Posterior cingulate gyrus (tissue), 11 donors: ENCODE data around the gene GALNT9.
"Not testable (repeated sequence)": the region's sequence is repeated elsewhere in the genome, so short reads cannot be mapped to it uniquely, and the experiment has no call there.

Experiments used
- DNase-seq, 10 donors: peaks; one replicate each; pipeline versions ENCODE4 v3.0.0 to v3.0.0-alpha.2; 2020 to 2021; ENCODE audit warnings: mixed read lengths in 3 of 10
- intact Hi-C: fragments of 100-400 bp; cut with DNase I; formaldehyde crosslinking; loops from one replicate; pipeline ENCODE4 v1.15.1; 2023

The GALNT9 gene

GRCh38 chr12:132196873-132197390 lies 132.5 kb downstream of the GALNT9 start:
- intact Hi-C loops = no loop called here
- no peak for DNase-seq

GRCh38 chr12:132196038-132196872 lies 133.1 kb downstream of the GALNT9 start:
- no peak for DNase-seq
- intact Hi-C loops = no loop called here

GRCh38 chr12:132195242-132195641 lies 134.1 kb downstream of the GALNT9 start:
- DNase-seq, intact Hi-C loops: not testable (repeated sequence)

- intact Hi-C loops = no loop called here
- no peak for DNase-seq
Observed at GRCh38 chr12:132194556-132194955, 134.8 kb downstream of the GALNT9 start.

- DNase-seq = no peak
- intact Hi-C loops = no loop called here
Observed at GRCh38 chr12:132194056-132194455, 135.3 kb downstream of the GALNT9 start.

- no peak for DNase-seq
Observed at GRCh38 chr12:132191715-132192553, 137.5 kb downstream of the GALNT9 start.

GRCh38 chr12:132190834-132191500 lies 138.4 kb downstream of the GALNT9 start:
- intact Hi-C loops = no loop called here
- DNase-seq = no peak

More at GRCh38 chr12:132191715-132192553, 137.5 kb downstream of the GALNT9 start:
- intact Hi-C loops = no loop called here

- intact Hi-C loops = no loop called here
- DNase-seq = no peak
Observed at GRCh38 chr12:132190012-132190755, 139.2 kb downstream of the GALNT9 start.

- intact Hi-C loops = no loop called here
- DNase-seq = peak; percentile 34 to 97 (median 80)
Observed at GRCh38 chr12:132189378-132190011, 139.9 kb downstream of the GALNT9 start.

- intact Hi-C loops = no loop called here
- peak in 2 of 10 donors; percentile 64 to 77 for DNase-seq
Observed at GRCh38 chr12:132188916-132189325, 140.5 kb downstream of the GALNT9 start.

- intact Hi-C loops = no loop called here
- DNase-seq = peak in 2 of 10 donors; percentile 65 to 68
Observed at GRCh38 chr12:132188451-132188901, 140.9 kb downstream of the GALNT9 start.

- intact Hi-C loops = no loop called here
Observed at GRCh38 chr12:132187646-132188450, 141.5 kb downstream of the GALNT9 start.

GRCh38 chr12:132186857-132187620 lies 142.3 kb downstream of the GALNT9 start:
- intact Hi-C loops = no loop called here
- peak in 2 of 10 donors; percentile 58 to 65 for DNase-seq

More at GRCh38 chr12:132187646-132188450, 141.5 kb downstream of the GALNT9 start:
- peak in 2 of 10 donors; percentile 46 to 78 for DNase-seq

GRCh38 chr12:132186208-132186856 lies 143.1 kb downstream of the GALNT9 start:
- DNase-seq = peak in 2 of 10 donors; percentile 39 to 59
- intact Hi-C loops = no loop called here

GRCh38 chr12:132185705-132186104 lies 143.7 kb downstream of the GALNT9 start:
- DNase-seq = peak in 2 of 10 donors; percentile 33 to 34
- intact Hi-C loops = no loop called here

- intact Hi-C loops = no loop called here
- DNase-seq = peak in 3 of 10 donors; percentile 64 to 84 (median 74)
Observed at GRCh38 chr12:132182711-132183365, 146.6 kb downstream of the GALNT9 start.
